EH (cell line): Measurements from ENCODE around the gene RNF111.
"Not testable (repeated sequence)": the region's sequence is repeated elsewhere in the genome, so short reads cannot be mapped to it uniquely, and the experiment has no call there.

ENCODE experiments used
- DNase-seq: peaks from one replicate; pipeline ENCODE4 v3.0.0-alpha.2; 2015; ENCODE audit warnings: low read depth

Gene RNF111

GRCh38 chr15:59000251-59000650 is 12.8 kb downstream of the RNF111 start:
- not testable (repeated sequence) for DNase-seq

- no peak for DNase-seq
These were observed 14.5 kb downstream of the RNF111 start for GRCh38 chr15:59001946-59002345.

GRCh38 chr15:59002418-59002859 is 15.0 kb downstream of the RNF111 start:
- no peak for DNase-seq

GRCh38 chr15:59005579-59005978 is 18.1 kb downstream of the RNF111 start:
- DNase-seq: no peak

- DNase-seq: no peak
These were observed 20.6 kb downstream of the RNF111 start for GRCh38 chr15:59008086-59008485.

GRCh38 chr15:59011262-59011952 is 23.9 kb downstream of the RNF111 start:
- DNase-seq: no peak

- DNase-seq: peak; percentile 6
These were observed 25.9 kb downstream of the RNF111 start for GRCh38 chr15:59013246-59013873.

- DNase-seq: no peak
These were observed 26.6 kb downstream of the RNF111 start for GRCh38 chr15:59014068-59014467.

GRCh38 chr15:59017449-59017848 is 30.0 kb downstream of the RNF111 start:
- no peak for DNase-seq

- no peak for DNase-seq
These were observed 31.4 kb downstream of the RNF111 start for GRCh38 chr15:59018833-59019232.

GRCh38 chr15:59020322-59020721 is 32.9 kb downstream of the RNF111 start:
- peak; percentile 9 for DNase-seq

- no peak for DNase-seq
These were observed 34.7 kb downstream of the RNF111 start for GRCh38 chr15:59022188-59022587.

GRCh38 chr15:59026207-59026606 is 38.7 kb downstream of the RNF111 start:
- DNase-seq: no peak

- DNase-seq: no peak
These were observed 41.0 kb downstream of the RNF111 start for GRCh38 chr15:59028387-59028955.

GRCh38 chr15:59029554-59029953 is 42.1 kb downstream of the RNF111 start:
- no peak for DNase-seq

- no peak for DNase-seq
These were observed 47.7 kb downstream of the RNF111 start for GRCh38 chr15:59035201-59035600.

GRCh38 chr15:59039225-59039624 is 51.8 kb downstream of the RNF111 start:
- DNase-seq: no peak

GRCh38 chr15:59042041-59042440 is 54.6 kb downstream of the RNF111 start:
- no peak for DNase-seq

GRCh38 chr15:59048897-59049296 is 61.4 kb downstream of the RNF111 start:
- DNase-seq: no peak

- no peak for DNase-seq
These were observed 64.7 kb downstream of the RNF111 start for GRCh38 chr15:59051873-59052861.

- DNase-seq: no peak
These were observed 65.5 kb downstream of the RNF111 start for GRCh38 chr15:59052915-59053407.

- no peak for DNase-seq
These were observed 66.0 kb downstream of the RNF111 start for GRCh38 chr15:59053482-59053881.
